ENCODE data around the gene CDK5R1.
A peak's percentile ranks its signal among the peaks of the same experiment; 100 is the strongest.

The CDK5R1 gene

GRCh38 chr17:32528825-32529224 lies 42.0 kb downstream of the CDK5R1 start:
- Mint-ChIP-seq H3K4me3 (no peak overlapping the region), H3K4me1 (peaks cover 17% of the 10 kb centered on the region), H3K27me3 (ENCODE audit: low read depth, poor library complexity) (peaks cover 2% of the 10 kb centered on the region), H3K9me3 (no peaks in the 10 kb centered on the region), H3K36me3 (ENCODE audit: low read depth) (peaks cover 7% of the 10 kb centered on the region), H3K27ac (peak overlapping the region; percentile 68)
- no peak for DNase-seq
- no peak for TF ChIP-seq CTCF (IDR thresholded peaks at IDR 0.05)

- H3K9me3 Mint-ChIP-seq = no peaks in the 10 kb centered on the region
- H3K27me3 Mint-ChIP-seq (ENCODE audit: low read depth, poor library complexity) = peaks cover 2% of the 10 kb centered on the region
- TF ChIP-seq CTCF (IDR thresholded peaks at IDR 0.05) = no peak
- H3K4me3 Mint-ChIP-seq = no peak overlapping the region
- peaks cover 7% of the 10 kb centered on the region for H3K36me3 Mint-ChIP-seq (ENCODE audit: low read depth)
- no peak for DNase-seq
- no peak overlapping the region for H3K27ac Mint-ChIP-seq
- H3K4me1 Mint-ChIP-seq = peaks cover 17% of the 10 kb centered on the region
Observed at GRCh38 chr17:32529604-32530003, 42.8 kb downstream of the CDK5R1 start.

- no peak for TF ChIP-seq CTCF (IDR thresholded peaks at IDR 0.05)
- Mint-ChIP-seq H3K36me3 (ENCODE audit: low read depth) (peaks cover 13% of the 10 kb centered on the region), H3K9me3 (peaks cover 9% of the 10 kb centered on the region), H3K27me3 (ENCODE audit: low read depth, poor library complexity) (peaks cover 2% of the 10 kb centered on the region), H3K27ac (peak overlapping the region; percentile 2), H3K4me1 (peaks cover 21% of the 10 kb centered on the region), H3K4me3 (no peak overlapping the region)
- no peak for DNase-seq
Observed at GRCh38 chr17:32533296-32533695, 46.5 kb downstream of the CDK5R1 start.

GRCh38 chr17:32536736-32537643 lies 50.2 kb downstream of the CDK5R1 start:
- no peak for TF ChIP-seq CTCF (IDR thresholded peaks at IDR 0.05)
- Mint-ChIP-seq H3K36me3 (ENCODE audit: low read depth) (peaks cover 23% of the 10 kb centered on the region), H3K4me1 (peaks cover 21% of the 10 kb centered on the region), H3K4me3 (no peak overlapping the region), H3K27ac (no peak overlapping the region), H3K9me3 (peaks cover 21% of the 10 kb centered on the region), H3K27me3 (ENCODE audit: low read depth, poor library complexity) (peaks cover 3% of the 10 kb centered on the region)
- DNase-seq = no peak
